HEK293 (cell line): ENCODE measurements around the gene SIGLEC15.

Source experiments
- CTCF ChIA-PET: fragments of 350-600 bp; formaldehyde crosslinking; extraction: SDS; loops from one replicate; lab custom pipeline; 2021; ENCODE audit warnings: antibody characterized with exemption; lab: Yijun Ruan, JAX
- POLR2A ChIA-PET: fragments of 300-600 bp; formaldehyde crosslinking; extraction: SDS; loops from one replicate; lab custom pipeline; 2020; ENCODE audit warnings: antibody characterized with exemption, inconsistent platforms; lab: Yijun Ruan, JAX
- H3K27ac ChIP-seq: fragments of 200-500 bp; sonication (Bioruptor generic); 2 replicates; pipeline ENCODE4 v1.5.1; 2014; ENCODE audit warnings: low read depth, low read length, control low read depth, inconsistent platforms; ENCODE audit errors: extremely low read depth
- H3K36me3 ChIP-seq, 2 experiments: fragments of 200-500 bp in 1 of 2; sonication (Bioruptor generic) in 1 of 2; 1 replicate in 1 of 2; 2 replicates in 1 of 2; pipeline ENCODE4 v1.5.1; 2014 to 2017; ENCODE audit warnings: inconsistent platforms in 2 of 2, low read length in 2 of 2; ENCODE audit not compliant: control insufficient read depth in 2 of 2, insufficient read depth in 1 of 2
- H3K4me1 ChIP-seq: fragments of 200-500 bp; sonication (Bioruptor generic); 2 replicates; pipeline ENCODE4 v1.5.1; 2014; ENCODE audit warnings: mild to moderate bottlenecking, low read length, inconsistent platforms; ENCODE audit not compliant: control insufficient read depth, insufficient read depth
- H3K4me3 ChIP-seq: 2 replicates; pipeline ENCODE4 v1.5.1; 2011; ENCODE audit warnings: low read depth, mild to moderate bottlenecking, control low read depth, low read length, moderate library complexity
- H3K9me3 ChIP-seq: fragments of 200-500 bp; sonication (Bioruptor generic); 2 replicates; pipeline ENCODE4 v1.5.1; 2014; ENCODE audit warnings: low read depth, low read length, inconsistent platforms; ENCODE audit not compliant: control insufficient read depth, insufficient read depth
- ATF2 ChIP-seq: fragments of 450-650 bp; formaldehyde crosslinking; IDR thresholded peaks from 2 replicates; pipeline ENCODE4 v1.5.1; 2016; ENCODE audit warnings: missing biosample characterization, missing genetic modification characterization, low read depth
- BCL11B ChIP-seq: fragments of 450-650 bp; formaldehyde crosslinking; IDR thresholded peaks from 2 replicates; pipeline ENCODE4 v1.5.1; 2016; ENCODE audit warnings: low read depth, missing biosample characterization, missing genetic modification characterization
- CTCF ChIP-seq: fragments of 450-650 bp; formaldehyde crosslinking; IDR thresholded peaks from 2 replicates; pipeline ENCODE4 v1.5.1; 2016; ENCODE audit warnings: missing biosample characterization, missing genetic modification characterization
- ELK4 ChIP-seq: IDR thresholded peaks from 2 replicates; pipeline ENCODE4 v1.6.1; 2011; ENCODE audit warnings: mild to moderate bottlenecking, low read depth, low read length, borderline replicate concordance
- FEZF1 ChIP-seq: fragments of 450-650 bp; formaldehyde crosslinking; IDR thresholded peaks from 2 replicates; pipeline ENCODE4 v1.5.1; 2016; ENCODE audit warnings: missing biosample characterization, missing genetic modification characterization
- HOXA7 ChIP-seq: sonication (generic); formaldehyde crosslinking; IDR thresholded peaks from 2 replicates; pipeline ENCODE4 v1.8.1; 2022; ENCODE audit warnings: missing genetic modification reagents, borderline replicate concordance
- KLF9 ChIP-seq: fragments of 450-650 bp; formaldehyde crosslinking; IDR thresholded peaks from 2 replicates; pipeline ENCODE4 v1.5.1; 2016; ENCODE audit warnings: missing biosample characterization, missing genetic modification characterization, low read depth
- YY2 ChIP-seq: fragments of 450-650 bp; formaldehyde crosslinking; IDR thresholded peaks from 2 replicates; pipeline ENCODE4 v1.5.1; 2016; ENCODE audit warnings: missing biosample characterization, missing genetic modification characterization
- ZBTB1 ChIP-seq: fragments of 450-650 bp; formaldehyde crosslinking; IDR thresholded peaks from 2 replicates; pipeline ENCODE4 v1.5.1; 2016; ENCODE audit warnings: missing biosample characterization, missing genetic modification characterization
- ZBTB26 ChIP-seq: fragments of 450-650 bp; formaldehyde crosslinking; optimal IDR thresholded peaks from 2 replicates; pipeline ENCODE3; 2016; ENCODE audit warnings: missing biosample characterization, mild to moderate bottlenecking, missing genetic modification characterization
- ZNF175 ChIP-seq: fragments of 450-650 bp; formaldehyde crosslinking; IDR thresholded peaks from 2 replicates; pipeline ENCODE4 v1.5.1; 2016; ENCODE audit warnings: missing biosample characterization, missing genetic modification characterization
- ZNF274 ChIP-seq, 2 experiments: fragments of 200-500 bp in 1 of 2; fragments of 450-650 bp in 1 of 2; sonication (Bioruptor generic) in 1 of 2; formaldehyde crosslinking in 1 of 2; IDR thresholded peaks; 2 replicates each; pipeline versions ENCODE4 v1.5.1 to v1.6.1; 2014 to 2016; ENCODE audit warnings: borderline replicate concordance in 1 of 2, inconsistent platforms in 1 of 2, low read length in 1 of 2, missing biosample characterization in 1 of 2, missing genetic modification characterization in 1 of 2
- ZNF302 ChIP-seq: fragments of 450-650 bp; formaldehyde crosslinking; IDR thresholded peaks from 2 replicates; pipeline ENCODE4 v1.5.1; 2016; ENCODE audit warnings: missing biosample characterization, missing genetic modification characterization, low read depth
- ZNF366 ChIP-seq: fragments of 450-650 bp; formaldehyde crosslinking; conservative IDR thresholded peaks from 2 replicates; pipeline ENCODE4 v1.5.1; 2016; ENCODE audit warnings: missing biosample characterization, missing genetic modification characterization
- ZNF423 ChIP-seq: fragments of 450-650 bp; formaldehyde crosslinking; IDR thresholded peaks from 2 replicates; pipeline ENCODE4 v1.5.1; 2016; ENCODE audit warnings: missing biosample characterization, missing genetic modification characterization
- ZNF571 ChIP-seq: fragments of 450-650 bp; formaldehyde crosslinking; IDR thresholded peaks from 2 replicates; pipeline ENCODE4 v1.5.0; 2017; ENCODE audit warnings: missing biosample characterization, missing genetic modification characterization
- ZNF645 ChIP-seq: fragments of 450-650 bp; formaldehyde crosslinking; IDR thresholded peaks from 2 replicates; pipeline ENCODE4; 2016; ENCODE audit warnings: missing biosample characterization, missing genetic modification characterization
- ZNF660 ChIP-seq: fragments of 450-650 bp; IDR thresholded peaks from 2 replicates; pipeline ENCODE4 v1.5.1; 2018; ENCODE audit warnings: missing biosample characterization, mild to moderate bottlenecking, missing genetic modification characterization
- ZNF76 ChIP-seq: fragments of 450-650 bp; formaldehyde crosslinking; IDR thresholded peaks from 2 replicates; pipeline ENCODE4; 2016; ENCODE audit warnings: low read depth, missing biosample characterization, missing genetic modification characterization, borderline replicate concordance
- ZSCAN16 ChIP-seq: fragments of 450-650 bp; formaldehyde crosslinking; IDR thresholded peaks from 2 replicates; pipeline ENCODE4 v1.5.1; 2016; ENCODE audit warnings: missing biosample characterization, missing genetic modification characterization

The SIGLEC15 gene

GRCh38 chr18:45854036-45854586, 28.6 kb downstream of the SIGLEC15 start (continued):
- no peak for TF ChIP-seq KLF9 (tag by site-specific recombination)
- TF ChIP-seq ZNF274 (IDR thresholded peaks at IDR 0.05; ENCODE audit: low read length): no peak
- TF ChIP-seq ZNF274 (tag by site-specific recombination; IDR thresholded peaks at IDR 0.05; ENCODE audit: borderline replicate concordance): no peak
- TF ChIP-seq ZNF660: no peak
- no peak for TF ChIP-seq ZBTB26 (tag by site-specific recombination)
- no peak for TF ChIP-seq ZNF76 (tag by site-specific recombination)

GRCh38 chr18:45856531-45856930, 31.1 kb downstream of the SIGLEC15 start:
- TF ChIP-seq ZNF175 (tag by site-specific recombination) (no peak), CTCF (tag by site-specific recombination) (no peak), ZNF645 (no peak), ZBTB1 (tag by site-specific recombination) (no peak), ATF2 (tag by site-specific recombination) (peak; percentile 40; the same call in 1 of the 2 replicates), ZNF302 (no peak), ZNF423 (tag by site-specific recombination) (no peak)
- no peak overlapping the region for H3K4me3 ChIP-seq

GRCh38 chr18:45859334-45859733, 33.9 kb downstream of the SIGLEC15 start:
- H3K4me1 ChIP-seq: no peaks in the 10 kb centered on the region
- no peak overlapping the region for H3K27ac ChIP-seq
- H3K9me3 ChIP-seq: no peaks in the 10 kb centered on the region
- peaks cover 35 to 68% of the 10 kb centered on the region in 2 experiments for H3K36me3 ChIP-seq
- ChIA-PET CTCF (interaction anchor here (1.7 kb wide), 1 partner anchor 21 kb away, joined by 4 read pairs; no protein-coding TSS in a partner anchor), POLR2A (no interaction called here)
- TF ChIP-seq ELK4 (no peak), FEZF1 (tag by site-specific recombination) (no peak), ZNF571 (tag by site-specific recombination) (no peak), YY2 (tag by site-specific recombination) (no peak), HOXA7 (CRISPR knock-in tag) (no peak), ZNF366 (tag by site-specific recombination) (no peak), ZSCAN16 (tag by site-specific recombination) (no peak), BCL11B (tag by site-specific recombination) (no peak)
- H3K4me3 ChIP-seq: no peak overlapping the region

More at GRCh38 chr18:45856531-45856930, 31.1 kb downstream of the SIGLEC15 start:
- CTCF ChIA-PET: interaction anchor here (0.6 to 0.7 kb wide), 2 partner anchors 187 to 231 kb away, joined by 3 to 4 read pairs; no protein-coding TSS in a partner anchor
- Histone ChIP-seq H3K9me3 (no peaks in the 10 kb centered on the region), H3K27ac (no peak overlapping the region), H3K36me3 (peaks cover 20 to 73% of the 10 kb centered on the region in 2 experiments), H3K4me1 (no peaks in the 10 kb centered on the region)
- POLR2A ChIA-PET: no interaction called here
